Stimulated activated CD4-positive, alpha-beta T cell treated with anti-CD3 and anti-CD28 coated beads, Interleukin-1b, Interleukin-23, amount 100 ng/mL, for 48 hours (primary cell): ENCODE results near the gene BMP6.
A peak's percentile ranks its signal among the peaks of the same experiment; 100 is the strongest.

Experiments used
- DNase-seq: peaks from one replicate; pipeline ENCODE4 v3.0.0-alpha.2; 2020

Gene BMP6

DNA sequence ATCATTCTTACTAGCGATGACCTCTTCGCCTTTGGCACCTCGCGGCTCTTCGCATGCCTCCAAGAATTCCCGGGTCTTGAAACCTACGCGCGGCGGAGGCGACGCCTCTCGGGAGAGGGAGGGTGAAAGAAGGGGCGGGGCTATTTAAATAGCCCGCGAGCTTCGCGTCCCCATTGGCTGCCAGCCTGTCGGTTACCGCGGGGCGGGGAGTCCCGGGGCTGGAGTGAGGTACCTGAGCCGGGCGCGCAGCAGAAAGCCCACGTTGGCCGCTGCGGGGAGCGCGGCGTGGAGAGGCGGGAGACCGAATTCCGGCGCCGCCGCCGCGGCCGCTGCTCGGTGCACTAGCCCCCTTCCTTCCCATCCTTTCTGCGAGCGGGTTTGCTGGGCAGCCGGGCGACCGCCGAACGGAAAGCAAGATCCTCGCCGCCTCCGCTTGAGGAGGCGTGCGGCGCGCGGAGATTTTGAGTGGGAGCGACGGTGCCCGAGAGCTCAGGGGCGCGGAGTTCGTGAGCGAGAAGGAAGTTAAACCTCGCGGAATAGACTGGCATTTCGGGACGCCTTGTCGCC is at the start of gene BMP6:
BMP6 (plus strand) TSS at position 251 of the 567 bp plus-strand sequence. CDS start 857 bp downstream, outside the sequence.
- peak; percentile 62 for DNase-seq

- no peak for DNase-seq
Observed at GRCh38 chr6:7677229-7677628, 48.7 kb upstream of the BMP6 start.

GRCh38 chr6:7680393-7681075 is 45.4 kb upstream of the BMP6 start:
- DNase-seq = no peak

DNA sequence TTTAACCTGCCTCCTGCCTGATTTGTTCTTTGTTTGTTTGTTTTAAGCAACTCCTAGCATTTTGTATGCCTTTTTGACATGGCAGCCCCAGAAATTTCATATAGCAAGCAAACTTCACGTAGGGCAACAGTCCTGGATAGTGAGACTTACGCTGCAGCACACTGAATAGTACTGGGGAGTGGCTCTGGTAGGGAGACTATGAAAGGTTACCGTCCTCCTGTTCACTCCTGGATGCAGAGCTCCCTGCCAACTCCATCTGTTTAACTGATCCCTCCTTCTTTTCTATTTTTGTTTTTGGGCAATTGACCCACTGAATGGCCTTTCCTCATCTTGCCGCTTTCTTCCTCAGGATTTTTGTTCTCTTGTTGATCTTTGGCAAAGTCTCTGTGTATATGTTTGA is 44.5 kb upstream of the BMP6 start:
- no peak for DNase-seq

DNA sequence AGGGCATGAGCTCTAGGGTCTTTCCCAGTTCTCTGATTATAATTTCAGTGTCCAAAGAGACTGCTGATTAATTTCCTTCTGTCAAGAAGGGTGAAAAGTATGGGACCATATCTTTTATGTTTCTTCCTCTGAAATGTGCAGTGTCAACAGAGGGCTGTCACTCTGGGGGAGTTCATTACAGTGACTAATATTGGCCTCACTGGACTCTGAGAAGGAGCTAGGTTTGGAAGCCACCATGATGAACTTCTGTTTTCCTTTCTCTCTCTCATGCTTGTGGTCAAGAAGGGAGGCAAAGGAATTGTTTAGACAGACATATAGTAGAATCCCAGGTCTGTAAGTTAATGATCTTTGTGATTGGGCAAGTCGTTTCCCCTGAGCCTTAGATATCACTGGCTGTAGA is 41.8 kb upstream of the BMP6 start:
- no peak for DNase-seq

GRCh38 chr6:7684843-7685242 is 41.1 kb upstream of the BMP6 start:
- DNase-seq = no peak

- no peak for DNase-seq
Observed at GRCh38 chr6:7685276-7685675, 40.6 kb upstream of the BMP6 start.

DNA sequence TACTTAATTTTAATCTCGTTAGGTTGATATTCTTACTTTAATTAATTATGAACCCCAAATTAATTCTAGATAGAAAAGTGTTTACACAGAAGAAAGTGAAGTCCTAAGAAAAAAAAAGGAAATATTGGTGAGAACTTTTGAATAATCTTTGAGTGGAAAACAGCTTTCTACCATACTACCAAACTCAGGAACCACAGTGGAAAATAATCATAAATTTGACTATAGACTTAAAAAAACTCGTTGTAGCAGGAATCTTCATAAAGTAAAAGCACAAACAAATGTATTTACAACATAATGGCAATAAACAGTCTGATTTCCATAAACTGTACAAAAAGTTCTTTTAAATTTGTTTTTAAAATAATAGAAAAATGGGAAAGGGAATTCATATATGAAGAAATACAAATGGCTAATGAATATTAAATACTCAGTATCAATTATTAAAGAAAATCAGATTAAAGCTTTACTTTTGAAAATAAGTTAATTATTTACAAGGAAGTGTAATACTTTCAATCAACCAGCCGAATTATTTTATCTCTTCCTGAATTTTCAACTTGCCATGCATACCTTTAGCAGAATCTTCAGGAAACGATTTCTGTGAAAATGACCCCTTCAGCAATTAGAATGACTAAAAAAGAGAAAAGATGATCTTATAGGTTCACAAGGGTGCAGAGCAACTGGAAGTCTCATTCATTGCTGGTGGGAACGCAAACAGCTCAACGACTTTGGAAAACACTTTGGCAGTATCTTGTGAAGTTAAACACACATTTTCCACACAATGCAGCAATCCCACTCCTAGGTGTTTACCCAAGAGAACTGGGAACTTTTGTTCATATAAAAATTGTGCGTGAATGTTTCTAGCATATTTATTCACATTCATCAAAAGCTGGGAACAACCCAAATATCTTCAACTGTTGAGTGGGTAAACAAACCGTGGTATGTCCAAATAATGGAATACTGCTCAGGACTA is 38.5 kb upstream of the BMP6 start:
- no peak for DNase-seq

GRCh38 chr6:7691021-7691420 is 34.9 kb upstream of the BMP6 start:
- DNase-seq = no peak

DNA sequence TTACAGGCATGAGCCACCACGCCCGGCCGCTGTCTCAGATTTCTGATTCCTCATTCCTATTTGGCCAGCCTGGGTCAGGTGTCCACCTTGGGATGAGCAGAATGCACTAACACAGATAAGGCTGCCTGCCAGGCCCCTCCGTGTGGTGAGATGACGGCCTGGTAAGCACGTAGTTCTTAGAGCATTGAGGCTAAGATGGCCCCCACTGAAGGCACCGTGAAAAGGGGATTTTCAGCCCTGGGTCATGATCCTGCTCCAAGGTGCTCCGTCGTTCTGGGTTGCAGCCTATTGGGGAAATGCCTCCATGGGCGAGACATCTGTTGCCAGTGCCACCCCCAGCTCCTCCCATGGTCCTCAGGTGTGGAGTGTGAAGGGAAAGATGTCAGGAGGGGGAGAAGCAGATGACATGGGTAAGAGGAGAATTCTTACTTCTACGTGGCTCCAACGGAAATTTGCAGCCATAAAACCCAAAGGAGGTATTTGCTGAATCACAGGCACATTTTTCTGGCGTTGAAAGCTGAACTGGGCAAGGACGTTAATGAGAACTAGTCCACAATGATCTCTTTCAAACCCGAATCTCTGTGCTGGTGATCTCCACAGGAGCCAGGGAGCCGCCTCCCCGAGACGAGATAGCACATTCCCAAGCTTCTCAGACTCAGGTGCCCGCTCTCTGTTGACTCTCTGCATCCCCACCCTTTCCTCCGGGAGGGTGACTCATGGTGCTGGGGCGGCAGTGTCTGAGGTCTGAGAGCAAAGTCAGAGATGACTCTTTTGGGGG is 34.0 kb upstream of the BMP6 start:
- DNase-seq = no peak

DNA sequence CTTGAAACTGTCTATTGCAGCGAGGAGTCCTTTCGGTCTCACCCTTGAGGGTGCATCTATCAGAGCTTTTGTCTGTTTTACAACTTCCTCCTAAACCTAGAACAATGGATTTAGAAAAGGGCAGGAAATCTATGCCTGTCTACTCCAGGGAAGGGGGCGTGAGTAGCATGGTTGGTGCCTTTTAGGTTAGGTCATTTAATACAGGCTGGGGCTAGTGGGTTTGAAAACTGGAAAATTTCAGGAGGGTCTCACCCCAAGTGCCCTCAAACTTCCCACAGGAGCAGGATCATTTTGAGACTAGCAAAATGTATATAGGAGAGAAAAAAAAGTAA is 33.5 kb upstream of the BMP6 start:
- DNase-seq = no peak

DNA sequence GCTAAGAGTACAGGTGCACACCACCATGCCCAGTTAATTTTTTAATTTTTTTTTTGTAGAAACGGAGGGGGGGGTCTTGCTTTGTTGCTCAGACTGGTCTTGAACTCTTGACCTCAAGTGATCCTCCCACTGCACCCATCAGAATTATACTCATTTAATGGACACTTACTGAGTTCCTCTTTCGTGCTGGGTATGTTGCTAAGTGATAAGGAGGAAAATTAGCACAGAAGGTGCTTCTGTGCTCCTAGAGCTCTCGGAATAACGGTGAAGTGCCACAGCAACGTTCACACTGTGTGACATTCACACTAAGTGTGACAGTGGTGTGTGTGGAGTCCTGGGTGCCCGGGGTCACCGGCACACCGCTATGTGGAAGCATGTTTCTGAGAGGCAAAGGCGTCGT is 32.1 kb upstream of the BMP6 start:
- no peak for DNase-seq

- DNase-seq = no peak
Observed at GRCh38 chr6:7696061-7696460, 29.8 kb upstream of the BMP6 start.

DNA sequence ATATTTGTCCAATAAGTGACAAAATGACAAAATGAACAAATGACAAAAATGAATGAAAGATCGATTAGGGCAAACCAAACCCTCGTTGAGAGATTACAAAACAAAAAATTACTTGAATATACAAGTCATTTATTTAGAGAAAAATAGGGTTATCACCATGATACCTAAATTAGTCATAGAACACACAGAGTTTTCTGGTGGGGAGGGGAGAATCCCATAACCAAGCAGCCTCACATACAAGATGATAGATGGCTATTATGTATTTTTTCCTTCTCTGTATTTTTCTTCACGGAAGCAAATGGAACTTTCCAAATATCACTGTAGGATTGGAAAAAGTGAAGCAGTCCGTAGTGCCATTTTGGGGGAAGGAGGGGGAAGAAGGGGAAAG is 28.5 kb upstream of the BMP6 start:
- DNase-seq = no peak

GRCh38 chr6:7697820-7698623 is 27.9 kb upstream of the BMP6 start:
- no peak for DNase-seq

DNA sequence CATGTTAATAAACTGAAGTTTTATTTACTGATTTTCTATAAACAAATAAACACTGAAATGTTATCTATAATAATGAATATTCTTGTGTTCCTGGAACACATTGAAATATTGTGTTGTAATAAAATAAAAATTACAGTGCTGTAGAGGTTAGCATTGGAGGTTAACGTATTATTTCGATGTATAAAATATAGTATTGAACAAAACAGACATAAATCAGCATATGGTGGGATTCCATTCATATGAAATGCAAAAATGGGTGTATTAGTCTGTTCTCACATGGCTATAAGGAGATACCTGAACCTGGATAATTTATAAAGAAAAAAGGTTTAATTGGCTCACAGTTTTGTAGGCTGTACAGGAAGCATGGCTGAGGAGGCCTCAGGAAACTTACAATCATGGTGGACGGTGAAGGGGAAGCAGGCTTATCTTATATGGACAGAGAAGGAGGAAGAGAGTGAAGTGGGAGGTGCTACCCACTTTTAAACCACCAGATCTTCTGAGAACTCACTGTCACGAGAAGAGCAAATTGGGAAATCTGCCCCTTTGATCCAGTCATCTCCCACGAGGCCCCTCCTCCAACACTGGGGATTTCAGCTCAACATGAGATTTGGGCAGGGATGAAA is 24.6 kb upstream of the BMP6 start:
- DNase-seq = no peak

DNA sequence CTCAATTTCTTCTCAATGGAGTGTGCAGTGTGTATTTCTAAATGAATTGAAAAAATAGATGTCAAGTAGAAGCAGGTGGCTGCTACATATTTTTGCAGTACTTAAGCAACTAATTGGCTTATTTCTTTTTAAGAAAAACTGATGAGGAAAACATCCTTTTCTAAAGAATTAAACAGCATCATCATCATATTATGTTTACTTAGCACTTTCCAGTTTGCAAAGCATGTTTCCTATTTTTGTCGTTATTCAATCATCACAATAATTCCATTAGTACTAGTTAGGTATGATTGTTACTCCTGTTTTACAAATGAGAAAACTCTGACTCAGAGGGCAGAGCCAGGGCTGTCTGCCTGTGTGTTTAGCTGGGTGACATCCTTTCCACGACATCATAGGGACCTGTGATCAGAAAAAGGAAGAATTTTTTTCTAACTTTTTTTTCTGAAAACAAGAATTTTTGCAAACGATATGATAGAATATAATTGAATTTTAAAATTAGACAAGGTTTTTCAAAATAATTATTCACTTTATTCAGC is 22.7 kb upstream of the BMP6 start:
- no peak for DNase-seq

DNA sequence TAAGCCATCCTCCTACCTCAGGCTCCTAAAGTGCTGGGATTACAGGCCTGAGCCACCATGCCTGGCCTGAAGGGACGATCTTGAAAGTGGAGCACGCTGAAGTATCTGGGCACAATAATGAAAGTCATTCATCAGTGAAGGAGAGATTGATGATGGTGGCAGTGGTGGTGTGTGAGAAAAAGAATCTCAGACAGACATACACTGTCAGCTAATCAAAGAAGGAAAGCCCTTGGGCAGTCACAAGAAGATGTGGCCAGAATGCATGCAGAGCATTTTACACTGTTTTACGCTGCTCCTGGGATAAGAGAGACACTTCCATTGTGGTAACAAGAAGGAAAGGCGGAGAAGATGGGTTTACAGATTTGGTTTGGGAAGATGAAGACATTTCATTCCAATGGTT is 20.4 kb upstream of the BMP6 start:
- no peak for DNase-seq

DNA sequence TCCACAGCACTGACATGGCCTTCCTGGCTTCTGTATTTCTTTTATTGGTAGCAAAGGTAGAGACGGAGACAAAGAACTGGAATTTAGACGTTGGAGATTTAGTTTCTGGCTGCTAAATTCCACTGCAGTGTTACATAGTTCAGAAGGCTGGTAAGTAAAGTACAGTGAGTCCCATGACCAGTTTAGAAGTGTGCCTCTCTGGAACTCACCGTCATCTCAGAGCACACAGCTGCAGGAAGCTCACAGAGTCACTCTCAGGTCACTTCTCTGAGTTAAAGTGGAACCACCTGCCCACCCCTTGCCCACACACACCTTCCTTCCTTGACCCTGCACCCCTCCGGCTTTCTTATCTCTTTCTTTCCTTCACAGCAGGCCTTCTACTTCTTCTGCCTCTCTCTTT is 19.6 kb upstream of the BMP6 start:
- DNase-seq = no peak

DNA sequence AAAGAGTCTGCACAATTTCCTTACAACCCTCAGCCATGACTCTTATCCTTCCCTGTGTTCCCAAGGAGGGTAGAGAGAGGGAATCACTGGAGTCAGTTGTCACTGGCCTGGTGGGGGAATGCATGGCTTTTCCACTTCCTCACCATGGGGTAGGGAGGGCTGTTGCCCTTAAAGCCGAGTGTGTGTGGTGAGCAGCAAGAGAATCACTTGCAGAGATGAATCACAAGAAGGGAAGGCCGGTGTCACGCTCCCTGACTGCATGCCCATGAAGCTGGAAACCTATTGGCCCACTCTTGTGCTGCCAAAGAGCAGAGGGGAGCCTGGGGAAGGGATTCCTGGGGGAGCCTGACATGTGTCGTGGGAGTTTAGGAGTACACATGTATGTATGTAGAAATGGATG is 18.1 kb upstream of the BMP6 start:
- no peak for DNase-seq

- no peak for DNase-seq
Observed at GRCh38 chr6:7719364-7719850, 6.5 kb upstream of the BMP6 start.
